CD14-positive monocyte (primary cell): ENCODE data around the gene ALG6. TPM values are rescaled to one million over a fixed set of nuclear protein-coding genes. Genes with fewer than 3 reads are reported as not detected.

Experiments
- DNase-seq, 3 donors: peaks; one replicate each; pipeline ENCODE4 v3.0.0-alpha.2; 2011 to 2022
- H2AFZ ChIP-seq: 2 replicates; pipeline ENCODE4 v1.6.0; 2012; ENCODE audit warnings: mild to moderate bottlenecking, low read depth, low read length, inconsistent platforms; ENCODE audit not compliant: insufficient read depth, poor library complexity, severe bottlenecking
- H3K27ac ChIP-seq, 2 donors: 1 replicate in 1 of 2; 2 replicates in 1 of 2; pipeline ENCODE4 v1.5.1; 2012 to 2013; ENCODE audit warnings: low read length in 2 of 2, control low read depth in 1 of 2, inconsistent platforms in 1 of 2, low read depth in 1 of 2, mild to moderate bottlenecking in 1 of 2
- H3K27me3 ChIP-seq, 2 donors: one replicate each; pipeline versions ENCODE4 v1.6.0 to v1.6.1; 2011 to 2013; ENCODE audit warnings: low read length in 2 of 2; ENCODE audit not compliant: control insufficient read depth in 2 of 2, insufficient read depth in 2 of 2
- H3K36me3 ChIP-seq, 2 donors: replicated peaks in 1 of 2; 1 replicate in 1 of 2; 2 replicates in 1 of 2; pipeline versions ENCODE4 v1.5.1 to v1.6.1; 2012 to 2013; ENCODE audit warnings: low read length in 2 of 2, control low read depth in 1 of 2, inconsistent platforms in 1 of 2, mild to moderate bottlenecking in 1 of 2; ENCODE audit not compliant: insufficient read depth in 2 of 2, control insufficient read depth in 1 of 2
- H3K4me1 ChIP-seq, 2 donors: 1 replicate in 1 of 2; 2 replicates in 1 of 2; pipeline versions ENCODE4 v1.5.1 to v1.6.1; 2012 to 2013; ENCODE audit warnings: low read length in 2 of 2, control low read depth in 1 of 2, inconsistent platforms in 1 of 2, mild to moderate bottlenecking in 1 of 2, moderate library complexity in 1 of 2; ENCODE audit not compliant: insufficient read depth in 2 of 2, control insufficient read depth in 1 of 2
- H3K4me2 ChIP-seq: replicated peaks from 2 replicates; pipeline ENCODE3; 2012; ENCODE audit warnings: low read length, moderate library complexity, mild to moderate bottlenecking; ENCODE audit not compliant: poor library complexity, severe bottlenecking; ENCODE audit errors: extremely low read depth
- H3K4me3 ChIP-seq, 3 experiments: fragments of 200-600 bp in 1 of 3; sonication (generic) in 1 of 3; replicated peaks in 1 of 3; 1 replicate in 2 of 3; 2 replicates in 1 of 3; pipeline ENCODE4 v1.5.1; 2011 to 2013; ENCODE audit warnings: low read length in 3 of 3, mild to moderate bottlenecking in 3 of 3, control low read depth in 2 of 3, low read depth in 2 of 3, inconsistent platforms in 1 of 3, moderate library complexity in 1 of 3
- H3K79me2 ChIP-seq: 2 replicates; pipeline ENCODE4 v1.6.0; 2012; ENCODE audit warnings: mild to moderate bottlenecking, control low read depth, inconsistent platforms, low read length, moderate library complexity; ENCODE audit not compliant: insufficient read depth
- H3K9ac ChIP-seq: 2 replicates; pipeline ENCODE4 v1.6.0; 2017; ENCODE audit warnings: low read length, mild to moderate bottlenecking; ENCODE audit not compliant: insufficient read depth, poor library complexity, severe bottlenecking
- H3K9me3 ChIP-seq, 2 donors: replicated peaks in 1 of 2; 1 replicate in 1 of 2; 2 replicates in 1 of 2; pipeline versions ENCODE4 v1.5.1 to v1.6.1; 2012 to 2013; ENCODE audit warnings: low read length in 2 of 2, control low read depth in 1 of 2; ENCODE audit not compliant: control insufficient read depth in 1 of 2, insufficient read depth in 1 of 2
- H4K20me1 ChIP-seq: 2 replicates; pipeline ENCODE4 v1.6.0; 2012; ENCODE audit warnings: mild to moderate bottlenecking, low read length, control low read depth, moderate library complexity; ENCODE audit not compliant: insufficient read depth
- H3K27ac Mint-ChIP-seq, 7 donors: one replicate each; pipeline ENCODE4 v1.8.0; 2020; ENCODE audit warnings: mild to moderate bottlenecking in 7 of 7, mixed read lengths in 7 of 7, moderate library complexity in 6 of 7, inconsistent platforms in 2 of 7
- H3K27me3 Mint-ChIP-seq, 3 donors: one replicate each; pipeline ENCODE4 v1.8.0; 2021 to 2022; ENCODE audit warnings: low read depth in 3 of 3, mild to moderate bottlenecking in 3 of 3, mixed read lengths in 3 of 3, moderate library complexity in 3 of 3, inconsistent platforms in 1 of 3
- H3K36me3 Mint-ChIP-seq, 2 donors: one replicate each; pipeline ENCODE4 v1.8.0; 2020; ENCODE audit warnings: mixed read lengths in 2 of 2, inconsistent platforms in 1 of 2, mild to moderate bottlenecking in 1 of 2
- H3K4me1 Mint-ChIP-seq: one replicate; pipeline ENCODE4 v1.8.0; 2020; ENCODE audit warnings: mild to moderate bottlenecking, mixed read lengths
- H3K4me3 Mint-ChIP-seq, 2 donors: one replicate each; pipeline ENCODE4 v1.8.0; 2020; ENCODE audit warnings: mild to moderate bottlenecking in 2 of 2, mixed read lengths in 2 of 2, moderate library complexity in 1 of 2
- H3K9me3 Mint-ChIP-seq, 7 donors: one replicate each; pipeline ENCODE4 v1.8.0; 2020 to 2022; ENCODE audit warnings: mixed read lengths in 7 of 7, mild to moderate bottlenecking in 6 of 7, moderate library complexity in 6 of 7, inconsistent platforms in 2 of 7
- CTCF ChIP-seq: fragments of 200-600 bp; IDR thresholded peaks from one replicate; pipeline ENCODE4 v1.8.0; 2022; ENCODE audit warnings: antibody characterized with exemption, mild to moderate bottlenecking
- WGBS: methylation state at CpG from one replicate; pipeline ENCODE4 v1.1.5; 2013; ENCODE audit warnings: missing lambda C conversion rate; ENCODE audit not compliant: insufficient coverage; 5-methylcytosine and 5-hydroxymethylcytosine counted together
- intact Hi-C, 2 donors: fragments of 100-400 bp; cut with micrococcal nuclease; formaldehyde crosslinking; loops; one replicate each; pipeline versions ENCODE4 v1.15.0 to v1.15.1; 2023
- polyA plus RNA-seq, 3 donors: library from polyadenylated mRNA; depleted of rRNA in 1 of 3; unstranded in 2 of 3; stranded (reverse) in 1 of 3; fragments of 300-500 nt in 2 of 3; fragments of >200 nt in 1 of 3; fragmentation: Illumina TruSeq in 2 of 3; gene quantifications; 1 replicate in 2 of 3; 2 replicates in 1 of 3; pipeline ENCODE4 v1.2.3, GENCODE V29; 2012 to 2021

The ALG6 gene
- polyA plus RNA-seq, 3 donors: 9.3 to 24.7 (median 20.2) TPM

GRCh38 chr1:63407002-63407401, 39.6 kb downstream of the ALG6 start:
- Histone ChIP-seq H3K4me3 (no peak overlapping the region), H3K9ac (no peak overlapping the region), H4K20me1 (no peaks in the 10 kb centered on the region), H3K27ac (no peak overlapping the region), H3K4me1 (no peaks in the 10 kb centered on the region), H2AFZ (no peak overlapping the region), H3K9me3 (no peaks in the 10 kb centered on the region), H3K79me2 (no peaks in the 10 kb centered on the region), H3K36me3 (peaks cover 24 to 67% of the 10 kb centered on the region in 2 donors), H3K4me2 (no peak overlapping the region), H3K27me3 (no peaks in the 10 kb centered on the region)
- DNase-seq: no peak
- no peak for TF ChIP-seq CTCF
- Mint-ChIP-seq H3K27ac (no peak overlapping the region), H3K4me1 (peaks cover 2% of the 10 kb centered on the region), H3K4me3 (no peak overlapping the region), H3K9me3 (no peaks in the 10 kb centered on the region), H3K36me3 (peaks cover 42 to 43% of the 10 kb centered on the region in 2 donors), H3K27me3 (no peaks in the 10 kb centered on the region)
- intact Hi-C loops: no loop called here

- Histone ChIP-seq H3K9ac (no peak overlapping the region), H3K4me2 (no peak overlapping the region), H3K9me3 (no peaks in the 10 kb centered on the region), H3K27ac (no peak overlapping the region), H2AFZ (no peak overlapping the region), H3K4me3 (no peak overlapping the region), H3K36me3 (peaks cover 32 to 78% of the 10 kb centered on the region in 2 donors), H3K27me3 (no peaks in the 10 kb centered on the region), H3K79me2 (no peaks in the 10 kb centered on the region), H3K4me1 (no peaks in the 10 kb centered on the region), H4K20me1 (no peaks in the 10 kb centered on the region)
- peaks cover 1% of the 10 kb centered on the region for H3K4me1 Mint-ChIP-seq
- no peaks in the 10 kb centered on the region for H3K9me3 Mint-ChIP-seq
- TF ChIP-seq CTCF: no peak
- H3K4me3 Mint-ChIP-seq: no peak overlapping the region
- DNase-seq: no peak
- no CpG with 5 or more reads among the region's 4 CpGs for WGBS
- no peak overlapping the region for H3K27ac Mint-ChIP-seq
- H3K36me3 Mint-ChIP-seq: peaks cover 46 to 49% of the 10 kb centered on the region in 2 donors
- H3K27me3 Mint-ChIP-seq: no peaks in the 10 kb centered on the region
- intact Hi-C loops: no loop called here
Measured at GRCh38 chr1:63408331-63408730, 40.9 kb downstream of the ALG6 start.
